SK-N-SH treated with all-trans-retinoic acid at 6 μM for 48 hours (cell line): Measurements from ENCODE around the gene KCNK1.

ENCODE experiments used
- ATAC-seq: fragments of 200-7000 bp; cut with Tn5 transposase; 3 replicates; pipeline ENCODE4 v1.9.1; 2020; ENCODE audit warnings: mild to moderate bottlenecking, moderate library complexity
- ARNTL ChIP-seq: fragments of 450-650 bp; formaldehyde crosslinking; IDR thresholded peaks from 2 replicates; pipeline ENCODE4 v1.5.0; 2020; ENCODE audit warnings: low read depth, mild to moderate bottlenecking, moderate library complexity, borderline replicate concordance
- BACH2 ChIP-seq: fragments of 250-450 bp; sonication (Bioruptor Pico); IDR thresholded peaks from 2 replicates; pipeline ENCODE4 v1.9.0; 2021; ENCODE audit warnings: mild to moderate bottlenecking, borderline replicate concordance
- CREB5 ChIP-seq: fragments of 250-450 bp; sonication (Bioruptor Pico); IDR thresholded peaks from 2 replicates; pipeline ENCODE4 v1.5.1; 2020; ENCODE audit warnings: low read depth, mild to moderate bottlenecking, moderate library complexity
- CSDC2 ChIP-seq: fragments of 250-450 bp; sonication (Bioruptor Pico); IDR thresholded peaks from 2 replicates; pipeline ENCODE4 v1.5.0; 2020; ENCODE audit warnings: mild to moderate bottlenecking, moderate library complexity
- CSRNP3 ChIP-seq: fragments of 250-450 bp; sonication (Bioruptor Pico); IDR thresholded peaks from 2 replicates; pipeline ENCODE4 v1.5.1; 2021; ENCODE audit warnings: mild to moderate bottlenecking, moderate library complexity
- ESRRG ChIP-seq: fragments of 250-450 bp; sonication (Bioruptor Pico); IDR thresholded peaks from 2 replicates; pipeline ENCODE4 v1.6.1; 2021; ENCODE audit warnings: mild to moderate bottlenecking
- GLIS3 ChIP-seq: fragments of 250-450 bp; sonication (Bioruptor Pico); IDR thresholded peaks from 2 replicates; pipeline ENCODE4 v1.5.0; 2020; ENCODE audit warnings: mild to moderate bottlenecking, moderate library complexity
- ISL1 ChIP-seq: fragments of 250-450 bp; sonication (Bioruptor Pico); IDR thresholded peaks from 2 replicates; pipeline ENCODE4 v2.1.2; 2022; ENCODE audit warnings: mild to moderate bottlenecking, moderate library complexity
- OSR1 ChIP-seq: fragments of 250-450 bp; sonication (Bioruptor Pico); IDR thresholded peaks from 2 replicates; pipeline ENCODE4 v1.8.0; 2022; ENCODE audit warnings: moderate library complexity, mild to moderate bottlenecking, inconsistent platforms
- PATZ1 ChIP-seq: fragments of 250-450 bp; sonication (Bioruptor Pico); IDR thresholded peaks from 2 replicates; pipeline ENCODE4 v1.8.0; 2020; ENCODE audit warnings: mild to moderate bottlenecking, moderate library complexity, borderline replicate concordance
- POU6F1 ChIP-seq: fragments of 250-450 bp; sonication (Bioruptor Pico); IDR thresholded peaks from 2 replicates; pipeline ENCODE4 v1.8.0; 2021; ENCODE audit warnings: low read depth, mild to moderate bottlenecking, moderate library complexity, borderline replicate concordance
- RARB ChIP-seq: fragments of 250-450 bp; sonication (Bioruptor Pico); IDR thresholded peaks from 2 replicates; pipeline ENCODE4 v1.8.0; 2021; ENCODE audit warnings: mild to moderate bottlenecking, moderate library complexity
- SNAI2 ChIP-seq: fragments of 250-450 bp; sonication (Bioruptor Pico); IDR thresholded peaks from 2 replicates; pipeline ENCODE4 v1.5.0; 2020; ENCODE audit warnings: mild to moderate bottlenecking, moderate library complexity
- TCF4 ChIP-seq: fragments of 250-450 bp; sonication (Bioruptor Pico); IDR thresholded peaks from 2 replicates; pipeline ENCODE4 v1.8.0; 2021; ENCODE audit warnings: mild to moderate bottlenecking, moderate library complexity, borderline replicate concordance
- ZC3H10 ChIP-seq: fragments of 250-450 bp; sonication (Bioruptor Pico); IDR thresholded peaks from 2 replicates; pipeline ENCODE4 v1.5.1; 2021; ENCODE audit warnings: mild to moderate bottlenecking, moderate library complexity
- ZNF565 ChIP-seq: fragments of 450-650 bp; formaldehyde crosslinking; conservative IDR thresholded peaks from 2 replicates; pipeline ENCODE4 v1.5.0; 2020; ENCODE audit warnings: low read depth, mild to moderate bottlenecking, moderate library complexity
- ZNF70 ChIP-seq: fragments of 450-650 bp; formaldehyde crosslinking; IDR thresholded peaks from 2 replicates; pipeline ENCODE4 v1.5.0; 2020; ENCODE audit warnings: mild to moderate bottlenecking, moderate library complexity
- ZNF8 ChIP-seq: fragments of 450-650 bp; formaldehyde crosslinking; IDR thresholded peaks from 2 replicates; pipeline ENCODE4 v1.5.0; 2020; ENCODE audit warnings: mild to moderate bottlenecking, moderate library complexity

The KCNK1 gene

GRCh38 chr1:233651563-233652233, 37.8 kb downstream of the KCNK1 start:
- ATAC-seq = no peak
- TF ChIP-seq ZNF8 (CRISPR knock-in tag) (no peak), CSRNP3 (no peak), ESRRG (CRISPR knock-in tag) (no peak)

GRCh38 chr1:233652526-233652925, 38.6 kb downstream of the KCNK1 start:
- no peak for ATAC-seq
- TF ChIP-seq POU6F1 (CRISPR knock-in tag) = no peak
- TF ChIP-seq GLIS3 (CRISPR knock-in tag) = no peak
- no peak for TF ChIP-seq ZNF565
- no peak for TF ChIP-seq OSR1 (CRISPR knock-in tag)
- no peak for TF ChIP-seq TCF4 (CRISPR knock-in tag)
- no peak for TF ChIP-seq ESRRG (CRISPR knock-in tag)
- no peak for TF ChIP-seq RARB (CRISPR knock-in tag)
- TF ChIP-seq ZNF70 (CRISPR knock-in tag) = no peak
- no peak for TF ChIP-seq CSDC2
- no peak for TF ChIP-seq ARNTL (CRISPR knock-in tag)

- no peak for ATAC-seq
- TF ChIP-seq SNAI2 = no peak
These were observed 40.9 kb downstream of the KCNK1 start for GRCh38 chr1:233654658-233655280.

GRCh38 chr1:233655301-233655740, 41.4 kb downstream of the KCNK1 start:
- TF ChIP-seq ZNF565 = no peak
- TF ChIP-seq CREB5 (CRISPR knock-in tag) = no peak
- no peak for TF ChIP-seq GLIS3 (CRISPR knock-in tag)
- no peak for TF ChIP-seq ESRRG (CRISPR knock-in tag)
- TF ChIP-seq ISL1 (CRISPR knock-in tag) = no peak
- no peak for TF ChIP-seq OSR1 (CRISPR knock-in tag)
- TF ChIP-seq BACH2 (CRISPR knock-in tag) = no peak
- TF ChIP-seq PATZ1 = no peak
- no peak for TF ChIP-seq CSRNP3
- no peak for ATAC-seq

- TF ChIP-seq ZNF70 (CRISPR knock-in tag) (no peak), ARNTL (CRISPR knock-in tag) (no peak), PATZ1 (no peak), CSRNP3 (no peak), OSR1 (CRISPR knock-in tag) (no peak), ZNF8 (CRISPR knock-in tag) (no peak), CREB5 (CRISPR knock-in tag) (no peak), ZC3H10 (CRISPR knock-in tag) (no peak)
- ATAC-seq = no peak
These were observed 42.2 kb downstream of the KCNK1 start for GRCh38 chr1:233656032-233656635.
